Measurements from ENCODE around the gene PTH1R. TPM values are rescaled to one million over a fixed set of nuclear protein-coding genes. Genes with fewer than 3 reads are reported as not detected.

The PTH1R gene
- polyA plus RNA-seq, 1 donor (not counting 4 experiments of a cell fraction or from before 2014, with no cell fraction given): not detected

GRCh38 chr3:46868948-46869347, 8.6 kb upstream of the PTH1R start:
- H3K36me3 ChIP-seq (ENCODE audit: control insufficient read depth in 2 of 2, extremely low read depth in 1 of 2, insufficient read depth in 2 of 2, low read length in 2 of 2): no peaks in the 10 kb centered on the region
- DNase-seq (ENCODE audit: low read depth, low spot score) (no peak), FAIRE-seq (no peak)
- H3K9ac ChIP-seq (ENCODE audit: control insufficient read depth, extremely low read depth, insufficient read depth, low read length): no peak overlapping the region
- dilution Hi-C loops (cut with MboI; ENCODE audit: extremely low pct_ligation_motif_present, low sequenced_read_pairs): no loop called here
- H3K27me3 ChIP-seq (ENCODE audit: control insufficient read depth, extremely low read depth, insufficient read depth, low read length): peaks cover 31% of the 10 kb centered on the region
- no peaks in the 10 kb centered on the region for H3K4me1 ChIP-seq (ENCODE audit: control insufficient read depth, extremely low read depth, insufficient read depth, low read length)
- no peak overlapping the region for H3K4me3 ChIP-seq (ENCODE audit: control insufficient read depth in 2 of 3, extremely low read depth in 1 of 3, insufficient read depth in 2 of 3, low read depth in 1 of 3, low read length in 3 of 3)
- no peak overlapping the region for H3K4me2 ChIP-seq (ENCODE audit: control insufficient read depth, extremely low read depth, insufficient read depth, low read depth, low read length)
- no peak for TF ChIP-seq EZH2 (IDR thresholded peaks at IDR 0.05; ENCODE audit: low read length)
- TF ChIP-seq, protein P1, sequence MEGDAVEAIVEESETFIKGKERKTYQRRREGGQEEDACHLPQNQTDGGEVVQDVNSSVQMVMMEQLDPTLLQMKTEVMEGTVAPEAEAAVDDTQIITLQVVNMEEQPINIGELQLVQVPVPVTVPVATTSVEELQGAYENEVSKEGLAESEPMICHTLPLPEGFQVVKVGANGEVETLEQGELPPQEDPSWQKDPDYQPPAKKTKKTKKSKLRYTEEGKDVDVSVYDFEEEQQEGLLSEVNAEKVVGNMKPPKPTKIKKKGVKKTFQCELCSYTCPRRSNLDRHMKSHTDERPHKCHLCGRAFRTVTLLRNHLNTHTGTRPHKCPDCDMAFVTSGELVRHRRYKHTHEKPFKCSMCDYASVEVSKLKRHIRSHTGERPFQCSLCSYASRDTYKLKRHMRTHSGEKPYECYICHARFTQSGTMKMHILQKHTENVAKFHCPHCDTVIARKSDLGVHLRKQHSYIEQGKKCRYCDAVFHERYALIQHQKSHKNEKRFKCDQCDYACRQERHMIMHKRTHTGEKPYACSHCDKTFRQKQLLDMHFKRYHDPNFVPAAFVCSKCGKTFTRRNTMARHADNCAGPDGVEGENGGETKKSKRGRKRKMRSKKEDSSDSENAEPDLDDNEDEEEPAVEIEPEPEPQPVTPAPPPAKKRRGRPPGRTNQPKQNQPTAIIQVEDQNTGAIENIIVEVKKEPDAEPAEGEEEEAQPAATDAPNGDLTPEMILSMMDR (optimal IDR thresholded peaks at IDR 0.05 in 1 of 3, IDR thresholded peaks at IDR 0.05 in 1 of 3, conservative IDR thresholded peaks at IDR 0.05 in 1 of 3; ENCODE audit: extremely low read depth in 1 of 3, insufficient read depth in 2 of 3, low read length in 3 of 3): no peak
- H3K27ac ChIP-seq (ENCODE audit: control insufficient read depth, insufficient read depth, low read length): no peak overlapping the region
- no peaks in the 10 kb centered on the region for H4K20me1 ChIP-seq (ENCODE audit: control insufficient read depth, extremely low read depth, insufficient read depth, low read length)
- H2AFZ ChIP-seq (ENCODE audit: control insufficient read depth, low read length): no peak overlapping the region
- no peaks in the 10 kb centered on the region for H3K79me2 ChIP-seq (ENCODE audit: control insufficient read depth, insufficient read depth, low read length)
- H3K9me1 ChIP-seq (ENCODE audit: control insufficient read depth, extremely low read depth, insufficient read depth, low read length): no peaks in the 10 kb centered on the region
- no peaks in the 10 kb centered on the region for H3K9me3 ChIP-seq (ENCODE audit: control insufficient read depth, low read depth, low read length)

DNA sequence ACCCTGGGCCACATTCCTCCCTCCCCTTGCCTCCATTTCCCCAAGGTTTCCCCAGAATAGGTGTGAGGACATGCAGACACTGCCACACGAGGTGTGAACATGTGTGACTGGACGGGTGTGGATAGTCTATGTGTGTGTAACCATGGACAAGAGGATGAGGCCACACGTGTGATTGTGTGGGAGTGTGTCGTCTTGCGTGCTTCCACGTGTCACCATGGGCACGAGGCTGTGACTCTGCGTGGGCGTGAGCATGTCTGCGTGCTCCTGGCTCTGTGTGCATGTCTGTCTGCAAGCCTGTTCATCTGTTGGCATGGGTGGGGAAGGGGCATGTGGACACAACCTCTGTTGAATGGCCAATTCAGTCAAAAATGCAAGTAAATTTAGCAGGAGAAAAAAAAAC, 8.1 kb upstream of the PTH1R start:
- dilution Hi-C loops (cut with MboI; ENCODE audit: extremely low pct_ligation_motif_present, low sequenced_read_pairs): no loop called here
- H2AFZ ChIP-seq (ENCODE audit: control insufficient read depth, low read length): no peak overlapping the region
- FAIRE-seq: no peak

More for the DNA sequence above, 8.1 kb upstream of the PTH1R start:
- DNase-seq (ENCODE audit: low read depth, low spot score): no peak
- H3K36me3 ChIP-seq (ENCODE audit: control insufficient read depth in 2 of 2, extremely low read depth in 1 of 2, insufficient read depth in 2 of 2, low read length in 2 of 2): no peaks in the 10 kb centered on the region
- no peak overlapping the region for H3K4me2 ChIP-seq (ENCODE audit: control insufficient read depth, extremely low read depth, insufficient read depth, low read depth, low read length)
- no peaks in the 10 kb centered on the region for H3K9me1 ChIP-seq (ENCODE audit: control insufficient read depth, extremely low read depth, insufficient read depth, low read length)
- H3K4me3 ChIP-seq (ENCODE audit: control insufficient read depth in 2 of 3, extremely low read depth in 1 of 3, insufficient read depth in 2 of 3, low read depth in 1 of 3, low read length in 3 of 3): no peak overlapping the region
- H3K9ac ChIP-seq (ENCODE audit: control insufficient read depth, extremely low read depth, insufficient read depth, low read length): no peak overlapping the region
- H3K27me3 ChIP-seq (ENCODE audit: control insufficient read depth, extremely low read depth, insufficient read depth, low read length): peaks cover 31% of the 10 kb centered on the region
- H4K20me1 ChIP-seq (ENCODE audit: control insufficient read depth, extremely low read depth, insufficient read depth, low read length): no peaks in the 10 kb centered on the region
- H3K79me2 ChIP-seq (ENCODE audit: control insufficient read depth, insufficient read depth, low read length): no peaks in the 10 kb centered on the region
- no peak overlapping the region for H3K27ac ChIP-seq (ENCODE audit: control insufficient read depth, insufficient read depth, low read length)
- TF ChIP-seq, protein P1 (optimal IDR thresholded peaks at IDR 0.05 in 1 of 3, IDR thresholded peaks at IDR 0.05 in 1 of 3, conservative IDR thresholded peaks at IDR 0.05 in 1 of 3; ENCODE audit: extremely low read depth in 1 of 3, insufficient read depth in 2 of 3, low read length in 3 of 3): no peak
- TF ChIP-seq EZH2 (IDR thresholded peaks at IDR 0.05; ENCODE audit: low read length): no peak
- no peaks in the 10 kb centered on the region for H3K4me1 ChIP-seq (ENCODE audit: control insufficient read depth, extremely low read depth, insufficient read depth, low read length)
- no peaks in the 10 kb centered on the region for H3K9me3 ChIP-seq (ENCODE audit: control insufficient read depth, low read depth, low read length)
